Panc1 (cell line): ENCODE data around the gene CYP51A1. TPM values are rescaled to one million over a fixed set of nuclear protein-coding genes. Genes with fewer than 3 reads are reported as not detected.

Experiments
- ATAC-seq: fragments of 200-7000 bp; cut with Tn5 transposase; 2 replicates; pipeline ENCODE4 v1.9.1; 2020; ENCODE audit warnings: mild to moderate bottlenecking, moderate library complexity
- BruUV-seq: library from RNA; stranded (reverse); fragments of 400-500 nt; replicated peaks from 2 replicates; lab custom pipeline; 2021; lab: Mats Ljungman, UMichigan
- CTCF ChIA-PET: fragments of 300-600 bp; sonication (Branson Sonifier 250); formaldehyde crosslinking; loops from one replicate; lab custom pipeline; 2022; ENCODE audit warnings: antibody characterized with exemption; lab: Charles Lee
- POLR2A ChIA-PET: fragments of 300-600 bp; sonication (Branson Sonifier 250); formaldehyde crosslinking; loops from one replicate; lab custom pipeline; 2022; ENCODE audit warnings: antibody characterized with exemption; lab: Charles Lee
- DNase-seq: peaks from one replicate; pipeline ENCODE4 v3.0.0-alpha.2; 2010; ENCODE audit warnings: low read depth, low spot score
- H3K27ac ChIP-seq: 2 replicates; pipeline ENCODE4 v1.5.1; 2011; ENCODE audit warnings: mild to moderate bottlenecking, low read length, inconsistent platforms
- H3K27me3 ChIP-seq: fragments of 200-500 bp; sonication (Bioruptor generic); 2 replicates; pipeline ENCODE4 v1.6.0; 2014; ENCODE audit warnings: low read length, inconsistent platforms; ENCODE audit not compliant: control insufficient read depth, insufficient read depth
- H3K36me3 ChIP-seq: fragments of 200-500 bp; sonication (Bioruptor generic); 2 replicates; pipeline ENCODE4 v1.5.1; 2014; ENCODE audit warnings: inconsistent platforms, mild to moderate bottlenecking, low read length, moderate library complexity; ENCODE audit not compliant: control insufficient read depth, insufficient read depth
- H3K4me1 ChIP-seq: 2 replicates; pipeline ENCODE4 v1.5.1; 2011; ENCODE audit warnings: inconsistent platforms, mild to moderate bottlenecking, low read length, moderate library complexity; ENCODE audit not compliant: control insufficient read depth, insufficient read depth
- H3K4me3 ChIP-seq, 2 experiments: 2 replicates each; pipeline ENCODE4 v1.5.1; 2011 to 2012; ENCODE audit warnings: low read depth in 2 of 2, low read length in 2 of 2, mild to moderate bottlenecking in 2 of 2, inconsistent platforms in 1 of 2, moderate library complexity in 1 of 2
- H3K9me3 ChIP-seq: fragments of 200-500 bp; sonication (Bioruptor generic); 2 replicates; pipeline ENCODE4 v1.5.1; 2014; ENCODE audit warnings: low read depth, mild to moderate bottlenecking, inconsistent platforms, low read length, moderate library complexity; ENCODE audit not compliant: control insufficient read depth, insufficient read depth
- POLR2AphosphoS5 ChIP-seq: IDR thresholded peaks from 2 replicates; pipeline ENCODE4 v1.6.1; 2012; ENCODE audit warnings: mild to moderate bottlenecking, low read depth, low read length, moderate library complexity
- REST ChIP-seq, 2 experiments: IDR thresholded peaks; 2 replicates each; pipeline ENCODE4 v1.6.1; 2011 to 2012; ENCODE audit warnings: low read depth in 2 of 2, control low read depth in 1 of 2, low read length in 1 of 2, mild to moderate bottlenecking in 1 of 2, moderate library complexity in 1 of 2; ENCODE audit not compliant: insufficient read depth in 1 of 2
- SIN3A ChIP-seq: IDR thresholded peaks from 2 replicates; pipeline ENCODE4 v1.6.1; 2012; ENCODE audit warnings: low read depth, mild to moderate bottlenecking, low read length, moderate library complexity, borderline replicate concordance; ENCODE audit not compliant: insufficient read depth
- TCF7L2 ChIP-seq: IDR thresholded peaks from 2 replicates; pipeline ENCODE4 v1.6.1; 2011; ENCODE audit warnings: mild to moderate bottlenecking, low read depth, low read length, inconsistent platforms
- in situ Hi-C: cut with HindIII; loops from 2 replicates; pipeline ENCODE4 v1.10.0; 2016; ENCODE audit warnings: low sequenced_read_pairs, low pct_unique_long_range_greater_than_20kb
- intact Hi-C: fragments of 100-400 bp; cut with micrococcal nuclease; formaldehyde crosslinking; loops from one replicate; pipeline ENCODE4 v1.10.0; 2022; ENCODE audit not compliant: unreplicated experiment
- total RNA-seq: library from RNA; stranded (reverse); gene quantifications from one replicate; pipeline ENCODE4 v1.2.1, GENCODE V29; 2021; ENCODE audit not compliant: unreplicated experiment
- TF ChIP-seq, protein P1 (sequence below): fragments of 450-650 bp; IDR thresholded peaks from 2 replicates; pipeline ENCODE4 v1.5.1; 2017; ENCODE audit warnings: mild to moderate bottlenecking

The CYP51A1 gene
- total RNA-seq, 1 experiment from 2014 or later = 131 TPM

DNA sequence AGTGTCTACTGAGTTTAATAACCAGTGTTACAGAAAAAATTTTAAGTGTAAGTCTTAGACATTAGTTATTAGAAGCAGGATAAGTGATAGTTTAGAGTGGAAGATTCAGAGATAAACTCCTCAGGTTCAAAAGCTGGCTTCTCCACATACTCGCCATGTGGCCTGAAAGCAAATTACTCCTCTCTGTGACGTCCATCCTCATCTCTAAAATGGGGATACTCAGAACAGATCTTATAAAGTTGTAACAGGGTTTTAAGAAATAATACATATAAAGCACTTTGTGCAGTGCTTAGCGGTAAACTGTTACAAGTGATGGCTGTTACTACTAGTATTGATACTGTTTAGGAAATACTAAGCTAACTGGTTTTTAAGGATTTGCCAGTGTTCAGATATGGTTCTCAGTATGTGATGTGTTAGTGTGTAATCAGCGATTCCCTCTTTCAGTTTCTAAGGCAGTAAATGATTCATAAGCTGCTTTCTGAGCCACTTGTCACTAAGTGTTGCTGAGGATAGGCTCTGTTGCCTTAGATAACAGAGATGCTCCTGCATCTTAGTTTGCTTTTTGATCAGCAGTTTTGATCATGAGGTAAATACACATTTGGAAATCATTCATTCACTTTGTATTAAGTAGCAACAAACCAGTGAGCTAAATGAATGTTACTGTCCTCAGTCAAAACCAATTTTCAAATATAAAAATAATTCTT is 58.7 kb downstream of the CYP51A1 start:
- intact Hi-C loops = no loop called here
- Histone ChIP-seq H3K27ac (no peak overlapping the region), H3K9me3 (no peaks in the 10 kb centered on the region), H3K4me3 (no peak overlapping the region), H3K4me1 (no peaks in the 10 kb centered on the region), H3K27me3 (no peaks in the 10 kb centered on the region), H3K36me3 (peaks cover 2% of the 10 kb centered on the region; the same call in 1 of the 2 replicates)
- ATAC-seq (no peak), DNase-seq (no peak)
- TF ChIP-seq SIN3A = no peak
- TF ChIP-seq POLR2AphosphoS5 = no peak
- TF ChIP-seq REST (IDR thresholded peaks at IDR 0.05; ENCODE audit: insufficient read depth in 1 of 2, low read depth in 2 of 2, low read length in 1 of 2) = no peak
- TF ChIP-seq, protein P1, sequence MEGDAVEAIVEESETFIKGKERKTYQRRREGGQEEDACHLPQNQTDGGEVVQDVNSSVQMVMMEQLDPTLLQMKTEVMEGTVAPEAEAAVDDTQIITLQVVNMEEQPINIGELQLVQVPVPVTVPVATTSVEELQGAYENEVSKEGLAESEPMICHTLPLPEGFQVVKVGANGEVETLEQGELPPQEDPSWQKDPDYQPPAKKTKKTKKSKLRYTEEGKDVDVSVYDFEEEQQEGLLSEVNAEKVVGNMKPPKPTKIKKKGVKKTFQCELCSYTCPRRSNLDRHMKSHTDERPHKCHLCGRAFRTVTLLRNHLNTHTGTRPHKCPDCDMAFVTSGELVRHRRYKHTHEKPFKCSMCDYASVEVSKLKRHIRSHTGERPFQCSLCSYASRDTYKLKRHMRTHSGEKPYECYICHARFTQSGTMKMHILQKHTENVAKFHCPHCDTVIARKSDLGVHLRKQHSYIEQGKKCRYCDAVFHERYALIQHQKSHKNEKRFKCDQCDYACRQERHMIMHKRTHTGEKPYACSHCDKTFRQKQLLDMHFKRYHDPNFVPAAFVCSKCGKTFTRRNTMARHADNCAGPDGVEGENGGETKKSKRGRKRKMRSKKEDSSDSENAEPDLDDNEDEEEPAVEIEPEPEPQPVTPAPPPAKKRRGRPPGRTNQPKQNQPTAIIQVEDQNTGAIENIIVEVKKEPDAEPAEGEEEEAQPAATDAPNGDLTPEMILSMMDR = no peak
- TF ChIP-seq TCF7L2 = no peak
- ChIA-PET POLR2A (interaction anchor here (0.6 kb wide), 1 partner anchor 559 kb away, joined by 4 read pairs; no protein-coding TSS in a partner anchor), CTCF (interaction anchor here (0.5 kb wide), 1 partner anchor 1430 kb away, joined by 4 read pairs; no protein-coding TSS in a partner anchor)
- no TSS peak for BruUV-seq
- in situ Hi-C loops = no loop called here

- ATAC-seq (no peak), DNase-seq (no peak)
- BruUV-seq = no TSS peak
- intact Hi-C loops = no loop called here
- TF ChIP-seq TCF7L2 (no peak), POLR2AphosphoS5 (no peak), REST (IDR thresholded peaks at IDR 0.05; ENCODE audit: insufficient read depth in 1 of 2, low read depth in 2 of 2, low read length in 1 of 2) (no peak), SIN3A (no peak)
- TF ChIP-seq, protein P1 = no peak
- H3K36me3 ChIP-seq = no peaks in the 10 kb centered on the region
- H3K4me3 ChIP-seq = no peak overlapping the region
- no peak overlapping the region for H3K27ac ChIP-seq
- H3K9me3 ChIP-seq = no peaks in the 10 kb centered on the region
- no peaks in the 10 kb centered on the region for H3K27me3 ChIP-seq
- ChIA-PET CTCF (no interaction called here), POLR2A (no interaction called here)
- no peaks in the 10 kb centered on the region for H3K4me1 ChIP-seq
- in situ Hi-C loops = no loop called here
These were observed 61.6 kb downstream of the CYP51A1 start for GRCh38 chr7:92072708-92073107.
